AML-193 (cell line): ENCODE data around the gene PTPRN.
"Not testable (repeated sequence)": the region's sequence is repeated elsewhere in the genome, so short reads cannot be mapped to it uniquely, and the experiment has no call there.

Experiments
- DNase-seq, 2 experiments: peaks; one replicate each; lab custom pipeline; 2025; lab: John Stamatoyannopoulos, UW

Gene PTPRN

DNA sequence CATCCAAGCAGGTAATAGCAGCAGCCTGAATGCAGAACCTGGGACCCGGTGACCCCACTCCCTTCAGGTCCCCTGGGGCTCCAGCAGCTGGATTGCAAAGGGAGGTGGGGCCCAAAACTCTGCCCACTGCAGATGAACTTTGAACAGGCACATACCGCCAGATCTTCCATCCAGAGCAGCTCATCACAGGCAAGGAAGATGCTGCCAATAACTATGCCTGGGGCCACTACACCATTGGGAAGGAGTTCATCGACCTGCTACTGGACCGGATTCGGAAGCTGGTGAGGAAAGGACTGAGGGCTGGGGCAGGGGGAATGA is 39.2 kb downstream of the PTPRN start:
- no peak for DNase-seq

DNA sequence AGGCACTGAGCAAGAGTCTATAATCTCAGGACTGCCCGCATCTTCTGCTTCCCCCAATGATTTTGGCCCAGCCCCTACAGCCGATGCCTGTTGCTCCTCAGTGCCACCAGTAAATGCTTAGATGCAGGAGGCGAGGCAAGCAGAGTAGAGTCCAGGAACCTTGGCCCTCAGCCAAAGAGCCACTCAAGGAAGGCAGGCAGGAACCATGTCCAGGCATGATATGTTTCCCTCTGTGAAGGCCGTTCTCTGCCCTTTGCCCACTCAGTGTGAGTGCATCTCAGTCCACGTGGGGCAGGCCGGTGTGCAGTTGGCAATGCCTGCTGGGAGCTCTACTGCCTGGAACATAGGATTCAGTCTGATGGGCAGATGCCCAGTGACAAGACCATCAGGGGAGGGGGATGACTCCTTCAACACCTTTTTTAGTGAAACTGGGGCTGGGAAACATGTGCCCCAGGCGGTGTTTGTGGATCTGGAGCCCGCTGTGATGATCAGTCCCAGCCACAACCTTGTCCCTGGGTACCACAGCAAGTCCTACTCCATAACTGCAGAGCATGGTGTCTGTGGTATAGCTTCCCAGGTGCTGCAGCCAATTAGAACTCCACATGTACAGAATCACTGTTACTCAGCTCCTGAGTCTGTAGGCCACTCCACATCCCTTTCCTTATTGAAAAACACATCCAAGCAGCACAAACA is 39.7 kb downstream of the PTPRN start:
- DNase-seq: no peak

DNA sequence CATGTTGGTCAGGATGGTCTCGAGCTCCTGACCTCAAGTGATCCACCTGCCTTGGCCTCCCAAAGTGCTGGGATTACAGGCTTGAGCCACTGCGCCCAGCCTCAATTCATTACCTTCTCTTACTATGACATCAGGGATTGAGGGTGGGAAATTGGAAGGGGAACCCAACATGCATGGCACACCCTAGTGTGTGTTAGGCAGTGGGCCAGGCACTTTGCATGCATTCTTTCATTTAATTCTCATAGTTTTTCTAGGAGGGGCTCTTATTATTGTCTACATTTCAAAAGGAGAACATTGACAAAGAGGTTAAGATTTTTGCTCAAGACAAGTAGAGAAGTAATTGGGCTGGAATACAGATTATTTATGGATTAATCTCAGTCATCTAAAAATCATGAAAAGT is 40.9 kb downstream of the PTPRN start:
- no peak for DNase-seq

DNA sequence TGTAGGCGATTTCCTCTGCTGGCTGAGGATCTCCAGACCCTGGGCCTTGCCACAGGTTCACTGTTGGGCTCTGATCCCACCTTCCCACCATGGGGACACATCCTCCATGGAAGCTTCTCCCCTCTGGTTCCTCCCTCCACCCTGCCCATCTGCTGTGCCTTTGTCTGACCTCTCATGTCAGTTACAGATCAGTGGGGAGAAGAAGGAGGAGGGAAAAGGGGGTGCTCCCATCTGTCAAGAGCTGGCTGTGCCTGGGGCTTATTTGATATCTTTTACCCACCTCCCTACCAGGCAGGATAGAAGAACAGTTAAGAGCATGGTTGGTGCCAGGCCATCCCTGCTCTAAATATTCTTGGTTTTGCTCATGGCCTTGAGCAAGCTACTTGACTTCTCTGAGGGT is 42.3 kb downstream of the PTPRN start:
- DNase-seq: no peak

DNA sequence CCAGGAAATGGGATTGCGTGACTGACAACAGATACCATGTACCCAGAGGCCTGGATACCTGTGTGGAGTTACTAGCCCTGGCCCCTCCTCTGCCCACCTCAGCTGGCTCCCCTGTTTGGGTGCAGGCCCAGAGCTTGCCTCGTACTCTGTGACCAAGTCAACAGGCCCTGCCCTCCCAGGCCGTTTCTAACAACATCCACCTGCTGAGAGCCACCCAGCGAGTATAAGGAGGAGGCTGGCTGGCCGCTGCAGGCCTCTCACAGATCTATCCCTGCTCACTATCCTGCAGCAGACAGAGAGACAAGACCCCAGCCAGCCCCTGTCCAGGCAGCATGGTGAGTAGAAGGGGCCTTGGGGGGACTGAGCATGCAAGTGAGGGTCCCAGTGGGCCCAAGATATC is 43.0 kb downstream of the PTPRN start:
- no peak for DNase-seq

DNA sequence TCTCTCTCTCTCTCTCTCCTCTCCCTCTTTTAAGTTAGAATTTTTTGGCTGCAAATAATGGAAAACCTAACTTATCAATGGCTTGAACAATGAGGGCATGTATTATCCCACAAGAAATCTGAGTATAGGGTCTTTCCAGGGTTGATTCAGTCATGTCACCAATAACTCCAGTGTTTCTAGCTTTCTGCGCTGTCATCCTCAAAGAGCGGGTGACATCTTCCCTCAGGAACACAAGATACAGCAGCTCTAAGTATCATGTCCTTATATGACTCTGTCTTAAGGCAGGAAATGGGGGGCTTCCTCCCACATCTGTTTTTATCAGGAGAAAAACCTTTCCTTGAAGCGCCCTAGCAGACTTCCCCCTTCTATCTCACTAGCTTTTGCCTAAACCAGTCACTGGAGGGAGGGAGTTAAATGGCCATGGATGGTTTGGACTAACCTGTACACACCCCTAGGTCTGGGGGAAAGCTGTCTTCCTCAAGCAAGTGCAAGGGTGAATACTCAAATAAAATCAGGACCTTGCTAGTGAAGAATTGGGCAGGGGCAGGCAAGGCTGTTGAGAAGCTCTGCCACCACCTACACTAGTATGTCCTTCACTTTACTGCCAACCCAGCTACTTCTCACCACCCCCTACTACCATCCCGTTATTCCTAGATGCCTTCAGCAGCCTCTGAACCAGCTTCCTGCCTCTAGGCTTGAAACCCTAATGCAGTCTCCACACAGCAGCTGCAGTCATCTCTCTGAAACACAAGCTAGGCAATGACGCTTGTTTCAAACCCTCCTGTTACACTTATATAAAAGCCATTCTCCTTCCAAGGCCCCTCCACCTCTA is 48.0 kb downstream of the PTPRN start:
- DNase-seq: no peak

DNA sequence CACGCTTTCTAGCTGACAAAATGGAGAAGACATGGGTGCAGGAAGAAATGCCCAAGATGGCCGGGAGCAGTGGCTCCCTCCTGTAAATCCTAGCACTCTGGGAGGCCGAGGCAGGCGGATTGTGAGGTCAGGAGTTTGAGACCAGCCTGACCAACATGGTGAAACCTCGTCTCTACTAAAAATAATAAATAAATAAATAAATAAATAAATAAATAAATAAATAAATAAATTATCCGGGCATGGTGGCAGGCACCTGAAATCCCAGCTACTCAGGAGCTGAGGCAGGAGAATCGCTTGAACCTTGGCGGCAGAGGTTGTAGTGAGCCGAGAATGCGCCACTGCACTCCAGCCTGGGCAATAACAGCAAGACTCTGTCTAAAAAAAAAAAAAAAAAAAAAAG is 50.3 kb downstream of the PTPRN start:
- DNase-seq: not testable (repeated sequence)

DNA sequence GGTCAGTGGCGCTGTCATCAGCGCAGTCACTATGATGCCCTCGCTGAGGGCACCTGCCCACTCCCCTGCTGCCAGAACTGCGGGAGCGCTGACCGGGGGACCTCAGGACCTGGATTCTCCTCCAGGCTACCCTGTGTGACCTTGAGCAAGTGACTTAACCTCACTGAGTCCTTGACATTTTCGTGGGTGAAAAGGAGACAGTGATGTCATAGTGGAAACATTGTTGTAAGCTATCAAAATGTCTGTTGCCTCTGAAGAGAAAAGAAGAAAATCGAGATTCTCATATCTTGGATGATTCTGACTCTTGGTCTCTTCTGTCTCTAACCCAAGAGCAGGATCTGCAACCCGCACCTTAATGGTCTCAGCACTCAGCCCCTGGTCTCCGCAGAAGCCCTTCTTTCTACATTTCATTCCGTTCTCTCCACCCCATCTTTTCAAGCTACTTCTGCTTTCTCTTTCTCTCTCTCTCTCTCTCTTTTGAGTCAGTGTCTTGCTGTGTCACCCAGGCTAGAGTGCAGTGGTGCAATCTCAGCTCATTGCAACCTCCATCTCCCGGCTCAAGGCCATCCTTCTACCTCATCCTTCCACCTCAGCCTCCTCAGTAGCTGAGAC is 54.5 kb downstream of the PTPRN start:
- peak; percentile 74 to 76 for DNase-seq

DNA sequence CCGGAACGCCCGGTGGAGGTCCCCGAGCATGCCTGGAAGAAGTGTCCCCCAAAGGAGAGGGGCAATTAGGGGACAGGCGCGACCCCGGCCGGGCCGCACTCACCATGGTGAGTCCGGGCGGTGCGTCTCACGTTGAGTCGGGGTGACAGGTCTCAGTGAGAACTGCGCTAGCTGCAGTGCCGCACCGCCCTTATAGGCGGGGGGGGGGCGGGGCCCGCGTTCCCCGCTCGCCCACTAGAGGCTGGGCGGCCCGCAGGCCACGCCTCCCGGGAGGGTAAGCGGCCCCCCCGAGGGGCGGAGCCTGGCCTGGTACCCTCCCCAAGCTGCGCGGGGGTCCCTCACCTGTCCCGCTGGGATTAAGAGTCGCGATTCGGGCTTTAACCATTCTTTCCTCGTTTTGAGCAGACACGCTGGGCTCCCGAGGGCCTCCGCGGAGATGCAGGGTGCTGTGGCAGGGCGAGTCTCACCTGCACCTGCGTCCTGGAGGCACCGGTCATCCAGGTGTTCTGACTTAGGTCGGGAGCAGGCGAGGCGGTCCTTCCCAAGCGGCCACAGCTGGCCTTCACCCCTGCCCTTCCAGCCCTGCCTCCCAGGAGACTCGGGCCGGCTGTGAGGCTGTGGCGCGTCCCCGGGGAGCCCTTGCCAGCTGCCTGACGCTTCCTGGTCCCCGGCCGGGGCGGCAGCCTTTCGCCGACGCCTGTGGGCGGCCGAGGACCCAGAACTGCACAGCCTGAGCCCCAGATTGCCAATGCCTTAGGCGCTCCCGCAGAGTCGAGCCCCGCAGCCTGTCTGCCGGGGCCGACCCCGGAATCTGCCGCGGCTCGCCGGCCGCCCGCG is 55.2 kb downstream of the PTPRN start, which contains the start of gene TUBA4A:
TSS of gene TUBA4A (minus strand) at position 166 of the 837 bp plus-strand sequence. CDS start at position 106, 60 bp downstream.
- DNase-seq: peak; percentile 58 to 62

DNA sequence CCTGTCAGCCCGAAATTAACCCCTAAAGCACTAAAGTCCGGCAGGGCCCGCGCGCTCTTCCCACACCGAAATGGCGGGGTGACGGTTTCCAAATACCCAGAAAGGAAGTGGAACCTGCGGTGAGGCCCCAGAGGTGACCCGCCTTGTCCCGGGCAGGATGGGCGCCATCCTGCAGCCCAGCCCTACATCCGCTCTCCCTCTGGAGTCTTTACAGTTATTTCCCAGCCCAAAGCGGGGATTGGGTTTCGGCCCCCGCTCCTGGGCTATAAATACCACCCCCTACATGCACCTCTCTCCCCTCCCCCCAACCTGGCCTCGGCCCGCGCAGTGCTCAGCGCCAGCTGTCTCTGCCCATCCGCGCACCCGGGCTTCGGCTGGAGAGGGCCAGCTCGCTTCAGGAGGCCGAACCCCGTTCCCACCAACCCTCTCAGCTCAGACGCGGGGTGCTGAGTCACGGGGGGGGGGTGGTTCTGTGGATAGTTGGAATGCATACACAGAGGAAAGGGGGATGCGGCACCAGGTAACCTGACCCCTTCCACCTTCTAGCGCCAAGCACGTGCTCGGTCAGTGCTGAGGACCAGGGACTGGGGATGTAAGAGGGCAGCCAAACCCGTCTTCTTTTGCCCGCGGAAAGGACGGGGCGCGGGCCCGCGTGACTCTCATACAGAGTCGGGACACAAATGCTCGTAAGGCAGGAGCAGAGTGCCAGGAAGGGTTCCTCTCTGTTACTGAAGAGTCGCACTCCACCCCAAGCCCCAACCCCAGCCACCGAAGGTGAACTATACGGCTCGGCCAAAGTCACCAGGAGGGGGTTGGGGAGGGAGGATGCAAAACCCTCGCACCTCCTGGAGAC is 56.1 kb downstream of the PTPRN start, which contains the start of gene TUBA4B:
TSS of gene TUBA4B (plus strand) at position 344 of the 853 bp plus-strand sequence. CDS start at position 509, 165 bp downstream.
- DNase-seq: peak; percentile 39 to 42

DNA sequence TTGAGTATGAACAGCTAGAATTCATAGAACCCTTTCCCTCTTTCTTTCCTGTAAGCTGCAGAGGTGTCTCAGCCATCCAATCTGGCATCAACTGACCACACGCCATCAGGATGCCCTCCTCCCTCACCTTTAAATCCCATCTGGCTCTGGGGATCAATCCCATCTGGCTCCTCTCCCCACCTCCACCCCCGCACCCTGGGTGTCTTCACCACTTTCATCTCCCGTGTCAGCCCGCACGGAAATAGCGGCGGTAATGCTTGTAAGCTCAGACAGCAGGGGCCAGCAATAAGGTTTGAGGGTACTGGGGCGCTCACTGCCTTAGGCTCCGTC is 56.7 kb downstream of the PTPRN start:
- DNase-seq: no peak

DNA sequence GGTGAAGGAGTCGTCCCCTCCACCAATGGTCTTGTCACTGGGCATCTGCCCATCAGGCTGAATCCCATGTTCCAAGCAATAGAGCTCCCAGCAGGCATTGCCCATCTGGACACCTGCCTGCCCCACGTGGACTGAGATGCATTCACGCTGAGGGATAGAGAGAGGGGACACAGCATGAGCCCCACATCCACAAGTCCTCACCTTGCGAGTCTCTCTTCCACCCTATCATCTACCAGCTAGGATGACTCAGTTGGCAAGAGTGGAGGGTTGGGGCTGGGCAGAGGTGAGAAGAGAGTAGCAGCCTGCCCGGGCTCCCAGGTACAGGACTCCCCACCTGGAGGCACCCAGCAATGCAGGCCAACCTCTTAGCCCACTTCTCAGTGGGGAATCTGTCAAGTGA is 57.1 kb downstream of the PTPRN start:
- no peak for DNase-seq

DNA sequence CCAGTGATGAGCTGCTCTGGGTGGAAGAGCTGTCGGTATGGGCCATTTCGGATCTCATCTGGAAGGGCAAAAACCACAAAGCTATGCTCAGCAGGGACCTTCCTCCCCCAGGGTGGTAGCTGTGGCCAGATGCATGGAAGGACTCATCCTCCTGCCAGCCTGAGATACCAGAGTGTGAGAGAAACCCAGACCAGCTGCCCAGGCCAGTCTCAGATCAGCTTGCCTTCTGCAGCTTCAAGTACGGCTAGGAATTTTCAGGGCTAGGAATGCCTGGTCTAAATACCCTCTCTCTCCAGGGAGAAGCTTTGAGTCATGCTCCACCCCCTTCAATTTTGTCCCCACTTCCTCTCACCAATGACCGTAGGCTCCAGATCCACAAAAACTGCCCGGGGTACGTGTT is 57.5 kb downstream of the PTPRN start:
- no peak for DNase-seq

DNA sequence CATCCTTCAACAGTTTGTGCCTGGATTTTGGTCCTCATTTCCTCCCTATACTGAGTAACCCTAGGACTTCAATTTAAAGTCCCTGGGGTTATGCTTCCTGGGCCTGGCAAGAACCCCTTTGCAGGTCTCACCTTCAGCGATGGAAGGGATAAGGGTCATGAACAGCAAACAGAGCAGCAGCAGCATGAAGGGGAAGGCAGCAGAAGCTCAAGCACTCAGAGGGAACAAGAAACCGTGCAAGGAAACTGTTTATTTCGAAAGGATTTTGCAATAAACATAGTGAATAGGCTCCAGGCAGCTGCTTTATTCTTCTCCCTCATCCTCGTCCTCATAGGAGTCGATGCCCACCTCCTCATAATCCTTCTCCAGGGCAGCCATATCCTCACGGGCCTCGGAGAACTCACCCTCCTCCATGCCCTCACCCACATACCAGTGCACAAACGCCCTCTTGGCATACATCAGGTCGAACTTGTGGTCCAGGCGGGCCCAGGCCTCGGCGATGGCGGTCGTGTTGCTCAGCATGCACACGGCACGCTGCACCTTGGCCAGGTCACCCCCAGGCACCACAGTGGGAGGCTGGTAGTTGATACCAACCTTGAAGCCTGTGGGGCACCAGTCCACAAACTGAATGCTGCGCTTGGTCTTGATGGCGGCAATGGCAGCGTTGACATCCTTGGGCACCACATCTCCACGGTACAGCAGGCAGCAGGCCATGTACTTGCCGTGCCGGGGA is 59.0 kb downstream of the PTPRN start:
- peak; percentile 58 to 69 for DNase-seq

DNA sequence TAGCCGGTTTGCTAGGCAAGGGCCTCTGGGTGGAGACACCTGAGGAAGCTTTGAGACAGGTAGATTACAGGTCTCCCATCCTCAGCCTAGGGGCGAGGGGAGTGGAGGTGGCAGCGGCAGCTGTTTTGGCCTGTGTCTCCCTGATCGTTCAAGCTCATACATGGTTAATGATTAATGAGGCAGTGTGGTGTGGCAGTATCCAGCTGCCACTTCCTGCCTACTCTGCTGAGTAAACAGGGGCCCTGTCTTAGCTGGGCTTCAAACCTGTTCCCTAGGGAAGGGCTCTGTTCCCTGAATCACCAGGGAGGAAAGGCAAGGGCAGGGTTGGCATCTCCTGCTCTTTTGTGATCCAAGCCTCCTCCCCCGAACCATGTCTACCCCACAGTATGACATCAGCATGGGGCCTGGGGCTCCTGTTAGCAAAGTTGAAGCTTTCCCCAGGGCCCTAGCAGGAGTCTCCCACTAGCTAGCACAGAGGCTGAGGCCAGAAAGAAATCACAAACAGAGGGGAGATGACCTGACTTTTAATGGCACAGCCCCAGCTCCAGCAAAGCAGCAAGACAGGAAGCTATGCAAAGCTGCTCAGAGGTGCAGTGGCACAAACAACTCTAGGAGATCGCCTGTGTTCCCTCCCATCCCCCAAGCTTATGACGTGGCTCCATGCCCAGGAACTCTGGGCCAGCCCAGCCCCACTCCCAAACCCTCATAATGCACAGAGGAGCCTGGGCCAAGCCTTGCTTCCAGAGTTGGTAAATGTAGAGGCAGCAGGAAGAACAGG is 59.8 kb downstream of the PTPRN start:
- peak; percentile 82 to 84 for DNase-seq

DNA sequence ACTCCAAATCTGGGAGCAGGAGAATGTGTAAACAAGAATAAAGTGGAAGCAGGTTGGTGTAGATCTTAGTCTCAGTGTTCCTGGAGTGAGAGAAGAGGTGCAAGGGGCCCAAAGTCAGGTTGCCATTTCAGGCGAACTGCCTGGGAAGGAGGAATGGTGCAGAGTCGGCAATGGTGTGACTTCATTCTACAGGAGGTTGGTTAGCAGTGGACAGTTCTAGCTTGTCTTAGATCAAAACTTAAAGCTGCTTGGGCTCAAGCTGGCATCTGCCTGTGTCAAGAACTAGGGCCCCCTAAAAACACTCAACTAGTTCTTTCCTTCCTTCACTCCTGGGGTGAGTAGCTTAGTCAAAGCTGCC is 60.4 kb downstream of the PTPRN start:
- no peak for DNase-seq

DNA sequence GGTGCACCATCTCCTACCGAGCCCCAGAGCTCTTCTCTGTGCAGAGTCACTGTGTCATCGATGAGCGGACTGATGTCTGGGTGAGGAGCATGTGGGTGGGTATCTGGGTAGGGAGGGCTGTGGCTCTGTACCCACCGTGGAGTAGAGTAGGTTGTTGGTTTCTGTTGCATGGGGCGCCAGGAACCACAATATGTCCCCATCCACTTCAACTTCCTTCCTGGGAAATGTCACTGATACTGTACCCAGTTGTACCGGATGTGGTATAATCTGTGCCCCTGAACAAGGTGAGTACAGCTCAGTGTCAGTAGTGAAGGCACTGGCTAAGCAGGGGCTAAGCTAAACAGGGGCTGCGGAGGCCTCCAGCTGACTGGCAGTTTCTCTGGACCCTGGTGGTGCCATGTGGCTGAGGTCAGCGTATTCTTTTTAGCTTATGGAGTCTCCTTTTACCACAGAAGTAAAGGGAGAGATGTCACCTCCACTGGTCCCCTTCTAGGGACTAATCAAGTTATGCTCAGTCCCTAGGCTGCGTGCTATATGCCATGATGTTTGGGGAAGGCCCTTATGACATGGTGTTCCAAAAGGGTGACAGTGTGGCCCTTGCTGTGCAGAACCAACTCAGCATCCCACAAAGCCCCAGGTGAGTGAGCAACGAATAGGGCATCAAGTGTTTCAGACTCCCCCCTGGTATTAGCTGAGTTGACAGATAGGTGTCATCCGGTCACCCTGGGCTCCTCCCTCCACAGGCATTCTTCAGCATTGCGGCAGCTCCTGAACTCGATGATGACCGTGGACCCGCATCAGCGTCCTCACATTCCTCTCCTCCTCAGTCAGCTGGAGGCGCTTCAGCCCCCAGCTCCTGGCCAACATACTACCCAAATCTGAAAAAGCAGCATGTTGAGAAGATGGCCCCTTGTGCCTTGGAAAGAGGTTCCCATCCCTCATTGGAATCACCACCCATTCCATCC is 61.2 kb downstream of the PTPRN start:
- peak; percentile 49 to 52 for DNase-seq

DNA sequence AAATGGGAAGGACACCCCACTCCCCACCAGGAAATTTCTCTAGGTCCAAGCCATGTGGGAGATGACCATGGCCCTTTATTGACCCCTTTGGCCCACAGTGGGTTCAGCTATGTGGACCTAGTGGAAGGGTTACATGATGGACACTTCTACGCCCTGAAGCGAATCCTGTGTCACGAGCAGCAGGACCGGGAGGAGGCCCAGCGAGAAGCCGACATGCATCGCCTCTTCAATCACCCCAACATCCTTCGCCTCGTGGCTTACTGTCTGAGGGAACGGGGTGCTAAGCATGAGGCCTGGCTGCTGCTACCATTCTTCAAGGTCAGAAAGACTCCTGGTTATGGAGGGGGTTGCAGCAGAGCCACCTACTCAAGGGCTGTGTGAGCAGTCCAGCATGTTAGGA is 62.6 kb downstream of the PTPRN start:
- DNase-seq: no peak

DNA sequence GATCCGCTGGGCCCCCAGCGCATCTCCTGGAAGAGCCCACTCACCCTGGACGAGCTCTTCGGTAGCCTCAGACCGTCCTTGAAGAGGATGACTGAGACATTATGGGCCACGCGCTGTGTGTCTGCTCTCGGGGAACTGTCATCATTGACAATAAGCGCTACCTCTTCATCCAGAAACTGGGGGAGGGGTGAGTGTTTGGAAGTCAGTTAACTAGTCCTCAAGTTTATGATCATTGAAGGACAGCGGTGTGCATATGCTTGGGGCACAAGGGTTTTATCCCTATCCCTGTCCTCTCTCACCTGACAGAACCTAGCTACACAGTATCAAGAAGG is 63.3 kb downstream of the PTPRN start:
- no peak for DNase-seq
